Peyer's patch (tissue), 4 donors: ENCODE data around the gene CUEDC2. TPM values are rescaled to one million over a fixed set of nuclear protein-coding genes. Genes with fewer than 3 reads are reported as not detected.

Experiments
- DNase-seq, 3 donors: peaks; one replicate each; pipeline ENCODE4 v3.0.0-alpha.2; 2017 to 2019
- H3K27ac ChIP-seq, 4 donors: fragments of 200-600 bp; sonication (generic); one replicate each; pipeline ENCODE4 v1.5.1; 2016 to 2019
- H3K27me3 ChIP-seq, 2 donors: fragments of 200-600 bp; sonication (generic); one replicate each; pipeline ENCODE4 v1.5.1; 2019
- H3K36me3 ChIP-seq, 3 donors: fragments of 200-600 bp; sonication (generic); one replicate each; pipeline ENCODE4 v1.5.1; 2016 to 2019
- H3K4me1 ChIP-seq, 4 donors: fragments of 200-600 bp; sonication (generic); one replicate each; pipeline ENCODE4 v1.5.1; 2016 to 2019
- H3K4me3 ChIP-seq, 4 donors: fragments of 200-600 bp; sonication (generic); 1 replicate in 3 of 4; 2 replicates in 1 of 4; pipeline ENCODE4 v1.5.1; 2016 to 2019; ENCODE audit warnings: mild to moderate bottlenecking in 1 of 4
- H3K9me3 ChIP-seq, 4 donors: fragments of 200-600 bp; sonication (generic); one replicate each; pipeline ENCODE4 v1.5.1; 2016 to 2019; ENCODE audit warnings: mild to moderate bottlenecking in 1 of 4
- CTCF ChIP-seq, 6 experiments: fragments of 450-650 bp in 4 of 6; fragments of 200-600 bp in 2 of 6; sonication (generic) in 1 of 6; IDR thresholded peaks; one replicate each; pipeline ENCODE4 v1.5.1; 2017 to 2019; ENCODE audit warnings: antibody characterized with exemption in 6 of 6, mild to moderate bottlenecking in 3 of 6, moderate library complexity in 1 of 6
- POLR2A ChIP-seq, 2 donors: fragments of 450-650 bp; IDR thresholded peaks; one replicate each; pipeline ENCODE4 v1.5.1; 2017; ENCODE audit warnings: antibody characterized with exemption in 2 of 2, mild to moderate bottlenecking in 2 of 2, moderate library complexity in 2 of 2
- total RNA-seq, 4 donors: library from RNA; depleted of rRNA; stranded (reverse); fragments of >200 nt; gene quantifications; one replicate each; pipeline ENCODE4 v1.1.0, GENCODE V29; 2016

Gene CUEDC2
- total RNA-seq, 4 donors from 2014 or later: 8.9 to 56.9 (median 29.3) TPM

- no peaks in the 10 kb centered on the region for H3K9me3 ChIP-seq
- peaks cover 0 to 17% (median 0%) of the 10 kb centered on the region in 3 donors for H3K36me3 ChIP-seq
- peak overlapping the region; percentile 75 to 99 (median 90) for H3K4me3 ChIP-seq
- peak overlapping the region in 2 of 4 donors; percentile 92 to 94 for H3K27ac ChIP-seq
- peak; percentile 35 to 71 (median 69) for DNase-seq
- TF ChIP-seq CTCF (IDR thresholded peaks at IDR 0.05): no peak
- no peak for TF ChIP-seq POLR2A (IDR thresholded peaks at IDR 0.05)
- peaks cover 0 to 4% of the 10 kb centered on the region in 2 donors for H3K27me3 ChIP-seq
- peaks cover 0 to 41% (median 26%) of the 10 kb centered on the region in 4 donors for H3K4me1 ChIP-seq
Observed at GRCh38 chr10:102419269-102420180, 12.8 kb downstream of the CUEDC2 start.

GRCh38 chr10:102418622-102419268, 13.6 kb downstream of the CUEDC2 start, which contains the start of gene PSD:
Gene PSD, minus strand, starts transcription at chr10:102418785. Its CDS starts 1,747 bp downstream, at chr10:102417038.
- H3K36me3 ChIP-seq: peaks cover 0 to 9% (median 0%) of the 10 kb centered on the region in 3 donors
- H3K9me3 ChIP-seq: no peaks in the 10 kb centered on the region
- H3K27me3 ChIP-seq: peaks cover 0 to 4% of the 10 kb centered on the region in 2 donors
- H3K4me3 ChIP-seq: peak within 1 kb of the TSS; percentile 75 to 99 (median 90)
- no peak for TF ChIP-seq POLR2A (IDR thresholded peaks at IDR 0.05)
- TF ChIP-seq CTCF (IDR thresholded peaks at IDR 0.05): no peak
- H3K27ac ChIP-seq: no peak within 1 kb of the TSS
- H3K4me1 ChIP-seq: peaks cover 0 to 36% (median 26%) of the 10 kb centered on the region in 4 donors
- no peak for DNase-seq

- Histone ChIP-seq H3K4me1 (peaks cover 0 to 18% (median 16%) of the 10 kb centered on the region in 4 donors), H3K9me3 (no peaks in the 10 kb centered on the region), H3K27me3 (peaks cover 0 to 4% of the 10 kb centered on the region in 2 donors), H3K36me3 (no peaks in the 10 kb centered on the region), H3K27ac (no peak overlapping the region), H3K4me3 (no peak overlapping the region)
- no peak for TF ChIP-seq POLR2A (IDR thresholded peaks at IDR 0.05)
- no peak for TF ChIP-seq CTCF (IDR thresholded peaks at IDR 0.05)
- no peak for DNase-seq
Observed at GRCh38 chr10:102416695-102417094, 15.7 kb downstream of the CUEDC2 start.

GRCh38 chr10:102416283-102416682, 16.1 kb downstream of the CUEDC2 start:
- DNase-seq: no peak
- Histone ChIP-seq H3K27ac (no peak overlapping the region), H3K4me3 (no peak overlapping the region), H3K36me3 (no peaks in the 10 kb centered on the region), H3K4me1 (peaks cover 0 to 18% (median 15%) of the 10 kb centered on the region in 4 donors), H3K27me3 (peaks cover 0 to 4% of the 10 kb centered on the region in 2 donors), H3K9me3 (no peaks in the 10 kb centered on the region)
- TF ChIP-seq POLR2A (IDR thresholded peaks at IDR 0.05) (no peak), CTCF (IDR thresholded peaks at IDR 0.05) (no peak)

GRCh38 chr10:102414749-102415148, 17.6 kb downstream of the CUEDC2 start:
- no peak for DNase-seq
- Histone ChIP-seq H3K27me3 (peaks cover 0 to 14% of the 10 kb centered on the region in 2 donors), H3K4me3 (no peak overlapping the region), H3K36me3 (no peaks in the 10 kb centered on the region), H3K9me3 (no peaks in the 10 kb centered on the region), H3K4me1 (peaks cover 0 to 24% (median 13%) of the 10 kb centered on the region in 4 donors), H3K27ac (no peak overlapping the region)
- TF ChIP-seq CTCF (IDR thresholded peaks at IDR 0.05) (no peak), POLR2A (IDR thresholded peaks at IDR 0.05) (no peak)
